ENCODE results near the gene C12orf42.
A peak's percentile ranks its signal among the peaks of the same experiment; 100 is the strongest.

C12orf42 gene

DNA sequence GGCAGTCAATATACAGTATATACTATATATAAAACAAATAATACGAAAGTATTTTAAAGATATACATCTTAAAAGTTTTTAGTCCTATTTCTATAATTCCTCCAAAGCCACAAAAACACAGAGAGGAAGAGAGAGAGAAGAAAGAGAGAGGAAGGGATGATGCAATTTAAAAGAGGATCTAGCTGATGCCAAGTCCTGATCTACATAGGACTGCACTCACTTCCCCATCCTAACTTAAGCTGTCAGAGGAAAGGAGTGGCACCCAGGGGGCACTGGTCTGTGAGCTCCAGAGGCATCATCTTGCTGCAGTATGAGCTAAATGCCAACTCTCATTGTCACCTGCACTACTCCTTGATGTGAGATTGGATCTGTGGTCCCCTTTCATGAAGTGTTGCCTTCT lies 95.8 kb downstream of the C12orf42 start:
- FAIRE-seq (no peak), DNase-seq (ENCODE audit: insufficient read length, low spot score) (no peak)
- TF ChIP-seq SPI1 (IDR thresholded peaks at IDR 0.05; ENCODE audit: low read depth, low read length) (no peak), POLR2A (IDR thresholded peaks at IDR 0.05; ENCODE audit: low read depth, low read length) (no peak), POLR2AphosphoS5 (IDR thresholded peaks at IDR 0.05; ENCODE audit: low read depth, low read length) (no peak), PAX5 (IDR thresholded peaks at IDR 0.05; ENCODE audit: insufficient read depth, low read length, severe bottlenecking) (no peak), POU2F2 (IDR thresholded peaks at IDR 0.05; ENCODE audit: low read depth, low read length) (no peak), TAF1 (IDR thresholded peaks at IDR 0.05; ENCODE audit: low read depth, low read length) (no peak)

DNA sequence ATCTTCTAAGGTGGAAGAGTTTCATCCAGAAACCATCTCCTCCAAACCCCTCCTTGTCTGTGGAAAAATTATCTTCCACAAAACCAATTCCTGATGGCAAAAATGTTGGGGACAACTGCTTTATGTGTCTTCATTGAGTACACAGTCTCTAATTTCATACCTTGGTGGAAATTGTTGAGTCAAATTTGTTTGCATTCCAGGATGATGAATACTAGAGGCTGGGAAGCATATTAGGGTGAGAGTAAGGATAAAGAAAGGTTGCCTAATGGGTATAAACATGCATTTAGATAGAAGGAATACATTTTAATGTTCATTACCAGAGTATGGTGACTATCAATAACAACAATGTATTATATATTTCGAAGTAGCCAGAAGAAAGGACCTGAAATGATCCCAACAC lies 98.2 kb downstream of the C12orf42 start:
- DNase-seq (ENCODE audit: insufficient read length, low spot score), result no peak
- FAIRE-seq, result no peak
- TF ChIP-seq POLR2AphosphoS5 (IDR thresholded peaks at IDR 0.05; ENCODE audit: low read depth, low read length), result no peak
- TF ChIP-seq PAX5 (IDR thresholded peaks at IDR 0.05; ENCODE audit: insufficient read depth, low read length, severe bottlenecking), result no peak
- no peak for TF ChIP-seq TAF1 (IDR thresholded peaks at IDR 0.05; ENCODE audit: low read depth, low read length)
- no peak for TF ChIP-seq SPI1 (IDR thresholded peaks at IDR 0.05; ENCODE audit: low read depth, low read length)
- no peak for TF ChIP-seq POLR2A (IDR thresholded peaks at IDR 0.05; ENCODE audit: low read depth, low read length)
- TF ChIP-seq POU2F2 (IDR thresholded peaks at IDR 0.05; ENCODE audit: low read depth, low read length), result no peak

- peak; percentile 51 for FAIRE-seq
- TF ChIP-seq POLR2AphosphoS5 (IDR thresholded peaks at IDR 0.05; ENCODE audit: low read depth, low read length) (no peak), POU2F2 (IDR thresholded peaks at IDR 0.05; ENCODE audit: low read depth, low read length) (peak; percentile 66; the same call in 1 of the 2 replicates)
- DNase-seq (ENCODE audit: insufficient read length, low spot score), result no peak
These were observed 103.0 kb downstream of the C12orf42 start for GRCh38 chr12:103392722-103393121.

- no peak for FAIRE-seq
- DNase-seq (ENCODE audit: insufficient read length, low spot score), result no peak
- TF ChIP-seq SPI1 (IDR thresholded peaks at IDR 0.05; ENCODE audit: low read depth, low read length) (no peak), POLR2AphosphoS5 (IDR thresholded peaks at IDR 0.05; ENCODE audit: low read depth, low read length) (no peak), TAF1 (IDR thresholded peaks at IDR 0.05; ENCODE audit: low read depth, low read length) (no peak), POU2F2 (IDR thresholded peaks at IDR 0.05; ENCODE audit: low read depth, low read length) (no peak), PAX5 (IDR thresholded peaks at IDR 0.05; ENCODE audit: insufficient read depth, low read length, severe bottlenecking) (no peak)
These were observed 104.7 kb downstream of the C12orf42 start for GRCh38 chr12:103391103-103391502.

DNA sequence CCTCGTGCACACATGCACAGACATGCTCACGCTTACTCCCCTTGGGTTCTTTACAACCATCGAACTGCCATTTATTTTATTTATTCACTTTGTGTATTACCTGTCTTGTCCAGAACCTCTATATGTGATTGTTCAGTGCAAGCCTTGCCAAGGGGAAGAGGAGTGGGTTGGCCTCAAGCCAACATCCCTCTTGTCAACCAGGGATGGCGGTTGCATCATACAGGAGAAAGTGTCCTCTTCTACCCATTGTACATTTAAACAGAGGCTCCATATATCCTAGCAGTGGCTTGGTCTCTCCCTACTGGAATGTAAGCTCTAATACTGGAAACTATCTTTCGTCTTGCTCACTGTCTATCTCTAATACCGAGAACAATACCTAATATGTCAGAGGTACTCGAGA lies 108.4 kb downstream of the C12orf42 start:
- FAIRE-seq (no peak), DNase-seq (ENCODE audit: insufficient read length, low spot score) (no peak)
- TF ChIP-seq PAX5 (IDR thresholded peaks at IDR 0.05; ENCODE audit: insufficient read depth, low read length, severe bottlenecking) (no peak), POLR2AphosphoS5 (IDR thresholded peaks at IDR 0.05; ENCODE audit: low read depth, low read length) (no peak), POU2F2 (IDR thresholded peaks at IDR 0.05; ENCODE audit: low read depth, low read length) (no peak), SPI1 (IDR thresholded peaks at IDR 0.05; ENCODE audit: low read depth, low read length) (no peak), TAF1 (IDR thresholded peaks at IDR 0.05; ENCODE audit: low read depth, low read length) (no peak), POLR2A (IDR thresholded peaks at IDR 0.05; ENCODE audit: low read depth, low read length) (no peak)

- TF ChIP-seq TAF1 (IDR thresholded peaks at IDR 0.05; ENCODE audit: low read depth, low read length) (no peak), POLR2A (IDR thresholded peaks at IDR 0.05; ENCODE audit: low read depth, low read length) (no peak), POU2F2 (IDR thresholded peaks at IDR 0.05; ENCODE audit: low read depth, low read length) (no peak), PAX5 (IDR thresholded peaks at IDR 0.05; ENCODE audit: insufficient read depth, low read length, severe bottlenecking) (no peak), POLR2AphosphoS5 (IDR thresholded peaks at IDR 0.05; ENCODE audit: low read depth, low read length) (no peak), SPI1 (IDR thresholded peaks at IDR 0.05; ENCODE audit: low read depth, low read length) (no peak)
- DNase-seq (ENCODE audit: insufficient read length, low spot score), result no peak
- FAIRE-seq, result no peak
These were observed 109.3 kb downstream of the C12orf42 start for GRCh38 chr12:103386451-103386850.

GRCh38 chr12:103382736-103383346 lies 112.9 kb downstream of the C12orf42 start:
- FAIRE-seq, result no peak
- no peak for DNase-seq (ENCODE audit: insufficient read length, low spot score)
- no peak for TF ChIP-seq SPI1 (IDR thresholded peaks at IDR 0.05; ENCODE audit: low read depth, low read length)
- TF ChIP-seq POLR2A (IDR thresholded peaks at IDR 0.05; ENCODE audit: low read depth, low read length), result no peak
- TF ChIP-seq POU2F2 (IDR thresholded peaks at IDR 0.05; ENCODE audit: low read depth, low read length), result no peak
- no peak for TF ChIP-seq PAX5 (IDR thresholded peaks at IDR 0.05; ENCODE audit: insufficient read depth, low read length, severe bottlenecking)
- TF ChIP-seq POLR2AphosphoS5 (IDR thresholded peaks at IDR 0.05; ENCODE audit: low read depth, low read length), result no peak
- no peak for TF ChIP-seq TAF1 (IDR thresholded peaks at IDR 0.05; ENCODE audit: low read depth, low read length)

GRCh38 chr12:103382119-103382518 lies 113.6 kb downstream of the C12orf42 start:
- FAIRE-seq (no peak), DNase-seq (ENCODE audit: insufficient read length, low spot score) (no peak)
- TF ChIP-seq TAF1 (IDR thresholded peaks at IDR 0.05; ENCODE audit: low read depth, low read length) (no peak), SPI1 (IDR thresholded peaks at IDR 0.05; ENCODE audit: low read depth, low read length) (no peak), PAX5 (IDR thresholded peaks at IDR 0.05; ENCODE audit: insufficient read depth, low read length, severe bottlenecking) (no peak), POLR2A (IDR thresholded peaks at IDR 0.05; ENCODE audit: low read depth, low read length) (no peak), POU2F2 (IDR thresholded peaks at IDR 0.05; ENCODE audit: low read depth, low read length) (no peak), POLR2AphosphoS5 (IDR thresholded peaks at IDR 0.05; ENCODE audit: low read depth, low read length) (no peak)

DNA sequence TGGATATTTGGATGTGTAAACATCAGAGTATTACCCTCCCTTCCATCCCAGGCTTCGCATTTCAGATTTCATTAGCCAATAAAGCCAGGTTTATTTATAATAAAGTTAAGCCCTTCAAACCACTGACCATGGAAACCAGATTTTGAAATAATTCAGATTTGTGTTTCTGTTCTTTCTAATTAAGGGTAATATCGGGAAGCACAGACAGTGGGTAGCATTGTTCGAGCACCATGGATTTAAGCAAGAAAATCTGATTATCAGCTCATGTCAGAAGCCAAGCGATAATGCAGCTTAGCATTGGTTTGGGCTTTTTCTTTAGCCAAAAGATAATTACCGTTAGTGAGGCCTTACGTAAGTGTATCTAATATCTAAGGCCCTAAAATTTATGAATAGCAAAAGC lies 116.1 kb downstream of the C12orf42 start:
- TF ChIP-seq POLR2AphosphoS5 (IDR thresholded peaks at IDR 0.05; ENCODE audit: low read depth, low read length), result no peak
- no peak for TF ChIP-seq POU2F2 (IDR thresholded peaks at IDR 0.05; ENCODE audit: low read depth, low read length)
- no peak for TF ChIP-seq POLR2A (IDR thresholded peaks at IDR 0.05; ENCODE audit: low read depth, low read length)
- TF ChIP-seq SPI1 (IDR thresholded peaks at IDR 0.05; ENCODE audit: low read depth, low read length), result no peak
- no peak for TF ChIP-seq TAF1 (IDR thresholded peaks at IDR 0.05; ENCODE audit: low read depth, low read length)
- no peak for TF ChIP-seq PAX5 (IDR thresholded peaks at IDR 0.05; ENCODE audit: insufficient read depth, low read length, severe bottlenecking)
- FAIRE-seq (no peak), DNase-seq (ENCODE audit: insufficient read length, low spot score) (no peak)

DNA sequence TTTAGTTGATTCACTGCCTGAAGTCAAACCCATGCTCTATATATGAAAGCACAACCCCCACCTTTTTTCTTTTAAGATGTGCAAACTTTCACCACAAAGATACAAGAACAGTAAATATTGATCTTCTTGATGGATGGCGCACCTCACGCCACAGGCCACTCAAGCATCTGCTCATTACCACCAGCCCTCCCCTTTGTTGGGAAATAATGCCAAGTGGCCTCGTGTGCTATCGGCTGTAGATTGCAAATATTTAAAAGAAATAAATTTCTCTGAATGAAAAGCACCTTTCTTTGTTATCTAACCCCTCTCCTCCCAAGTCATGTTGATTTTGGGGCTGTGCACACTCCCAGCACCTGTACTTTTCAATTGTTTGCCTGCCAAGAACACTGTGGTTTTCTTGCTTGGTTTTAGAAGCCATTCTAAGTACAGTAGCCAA lies 122.7 kb downstream of the C12orf42 start:
- FAIRE-seq (no peak), DNase-seq (ENCODE audit: insufficient read length, low spot score) (no peak)
- TF ChIP-seq POU2F2 (IDR thresholded peaks at IDR 0.05; ENCODE audit: low read depth, low read length) (no peak), PAX5 (IDR thresholded peaks at IDR 0.05; ENCODE audit: insufficient read depth, low read length, severe bottlenecking) (no peak), POLR2A (IDR thresholded peaks at IDR 0.05; ENCODE audit: low read depth, low read length) (no peak), SPI1 (IDR thresholded peaks at IDR 0.05; ENCODE audit: low read depth, low read length) (no peak), TAF1 (IDR thresholded peaks at IDR 0.05; ENCODE audit: low read depth, low read length) (no peak), POLR2AphosphoS5 (IDR thresholded peaks at IDR 0.05; ENCODE audit: low read depth, low read length) (no peak)
